K562 (cell line): ENCODE results near the gene TTC33.

Source experiments
- CBX1 ChIP-seq: sonication (generic); IDR thresholded peaks from 2 replicates; pipeline ENCODE4 v1.6.1; 2016; ENCODE audit warnings: antibody characterized with exemption, low read depth, mild to moderate bottlenecking
- TFAP4 ChIP-seq: sonication (generic); formaldehyde crosslinking; IDR thresholded peaks from 2 replicates; pipeline ENCODE4 v1.8.0; 2022; ENCODE audit warnings: missing genetic modification reagents, mild to moderate bottlenecking, moderate library complexity, borderline replicate concordance
- ZBTB7A ChIP-seq: IDR thresholded peaks from 2 replicates; pipeline ENCODE4 v1.6.1; 2011; ENCODE audit warnings: low read depth, mild to moderate bottlenecking, low read length, moderate library complexity, borderline replicate concordance; ENCODE audit not compliant: control insufficient read depth

- no peak for TF ChIP-seq TFAP4 (CRISPR knock-in tag)
- TF ChIP-seq CBX1, result no peak
- TF ChIP-seq ZBTB7A, result no peak
These were observed 183.4 kb downstream of the TTC33 start for GRCh38 chr5:40572391-40572790.
